ENCODE results near the gene FERMT3.
A peak's percentile ranks its signal among the peaks of the same experiment; 100 is the strongest.
"Not testable (repeated sequence)": the region's sequence is repeated elsewhere in the genome, so short reads cannot be mapped to it uniquely, and the experiment has no call there.

FERMT3 gene

GRCh38 chr11:64241241-64241490 lies 34.6 kb downstream of the FERMT3 start:
- Histone ChIP-seq H3K4me1 (ENCODE audit: control insufficient read depth, insufficient read depth, low read length) (peaks cover 38% of the 10 kb centered on the region), H3K36me3 (ENCODE audit: insufficient read depth, low read length) (peaks cover 24% of the 10 kb centered on the region), H3K9me3 (replicated peaks; ENCODE audit: low read length) (no peaks in the 10 kb centered on the region)

GRCh38 chr11:64241491-64242374 lies 35.2 kb downstream of the FERMT3 start:
- Histone ChIP-seq H3K9ac (ENCODE audit: low read depth, low read length) (peak overlapping the region; percentile 97), H3K36me3 (ENCODE audit: insufficient read depth, low read length) (peaks cover 24% of the 10 kb centered on the region), H3K9me3 (replicated peaks; ENCODE audit: low read length) (no peaks in the 10 kb centered on the region), H3K4me1 (ENCODE audit: control insufficient read depth, insufficient read depth, low read length) (peaks cover 38% of the 10 kb centered on the region), H3K4me3 (ENCODE audit: low read length) (peak overlapping the region; percentile 100), H3K4me2 (ENCODE audit: low read length) (peak overlapping the region; percentile 85), H3K27me3 (ENCODE audit: control insufficient read depth, insufficient read depth, low read length) (no peaks in the 10 kb centered on the region)

More at GRCh38 chr11:64241241-64241490, 34.6 kb downstream of the FERMT3 start:
- H3K4me3 ChIP-seq (ENCODE audit: low read length) = peak overlapping the region; percentile 89
- H3K9ac ChIP-seq (ENCODE audit: low read depth, low read length) = peak overlapping the region; percentile 88
- H3K4me2 ChIP-seq (ENCODE audit: low read length) = peak overlapping the region; percentile 89
- H3K27me3 ChIP-seq (ENCODE audit: control insufficient read depth, insufficient read depth, low read length) = no peaks in the 10 kb centered on the region

- no peaks in the 10 kb centered on the region for H3K27me3 ChIP-seq (ENCODE audit: control insufficient read depth, insufficient read depth, low read length)
- H3K4me3 ChIP-seq (ENCODE audit: low read length) = peak overlapping the region; percentile 100
- H3K36me3 ChIP-seq (ENCODE audit: insufficient read depth, low read length) = peaks cover 23% of the 10 kb centered on the region
- H3K4me1 ChIP-seq (ENCODE audit: control insufficient read depth, insufficient read depth, low read length) = peaks cover 48% of the 10 kb centered on the region
- peak overlapping the region; percentile 97 for H3K9ac ChIP-seq (ENCODE audit: low read depth, low read length)
- H3K4me2 ChIP-seq (ENCODE audit: low read length) = peak overlapping the region; percentile 85
- H3K9me3 ChIP-seq (replicated peaks; ENCODE audit: low read length) = no peaks in the 10 kb centered on the region
These were observed 36.8 kb downstream of the FERMT3 start for GRCh38 chr11:64243236-64243854.

- Histone ChIP-seq H3K4me3 (ENCODE audit: low read length) (peak overlapping the region; percentile 100), H3K27me3 (ENCODE audit: control insufficient read depth, insufficient read depth, low read length) (no peaks in the 10 kb centered on the region), H3K9ac (ENCODE audit: low read depth, low read length) (peak overlapping the region; percentile 97), H3K9me3 (replicated peaks; ENCODE audit: low read length) (no peaks in the 10 kb centered on the region), H3K4me2 (ENCODE audit: low read length) (peak overlapping the region; percentile 85), H3K36me3 (ENCODE audit: insufficient read depth, low read length) (peaks cover 16% of the 10 kb centered on the region), H3K4me1 (ENCODE audit: control insufficient read depth, insufficient read depth, low read length) (peaks cover 48% of the 10 kb centered on the region)
These were observed 37.6 kb downstream of the FERMT3 start for GRCh38 chr11:64244107-64244506.

GRCh38 chr11:64244966-64245365 lies 38.4 kb downstream of the FERMT3 start:
- Histone ChIP-seq H3K36me3 (ENCODE audit: insufficient read depth, low read length) (peaks cover 16% of the 10 kb centered on the region), H3K9ac (ENCODE audit: low read depth, low read length) (peak overlapping the region; percentile 97), H3K27me3 (ENCODE audit: control insufficient read depth, insufficient read depth, low read length) (no peaks in the 10 kb centered on the region), H3K4me2 (ENCODE audit: low read length) (peak overlapping the region; percentile 85), H3K4me1 (ENCODE audit: control insufficient read depth, insufficient read depth, low read length) (peaks cover 47% of the 10 kb centered on the region), H3K9me3 (replicated peaks; ENCODE audit: low read length) (no peaks in the 10 kb centered on the region), H3K4me3 (ENCODE audit: low read length) (peak overlapping the region; percentile 100)

- Histone ChIP-seq H3K4me1 (ENCODE audit: control insufficient read depth, insufficient read depth, low read length) (peaks cover 43% of the 10 kb centered on the region), H3K27me3 (ENCODE audit: control insufficient read depth, insufficient read depth, low read length) (no peaks in the 10 kb centered on the region), H3K4me3 (ENCODE audit: low read length) (peak overlapping the region; percentile 100), H3K9me3 (replicated peaks; ENCODE audit: low read length) (no peaks in the 10 kb centered on the region), H3K9ac (ENCODE audit: low read depth, low read length) (peak overlapping the region; percentile 97), H3K36me3 (ENCODE audit: insufficient read depth, low read length) (peaks cover 16% of the 10 kb centered on the region), H3K4me2 (ENCODE audit: low read length) (peak overlapping the region; percentile 85)
These were observed 38.9 kb downstream of the FERMT3 start for GRCh38 chr11:64245401-64245796.

GRCh38 chr11:64245797-64246620 lies 39.5 kb downstream of the FERMT3 start:
- Histone ChIP-seq H3K4me1 (ENCODE audit: control insufficient read depth, insufficient read depth, low read length) (peaks cover 45% of the 10 kb centered on the region), H3K9me3 (replicated peaks; ENCODE audit: low read length) (no peaks in the 10 kb centered on the region), H3K36me3 (ENCODE audit: insufficient read depth, low read length) (peaks cover 16% of the 10 kb centered on the region), H3K4me2 (ENCODE audit: low read length) (peak overlapping the region; percentile 85), H3K4me3 (ENCODE audit: low read length) (peak overlapping the region; percentile 100), H3K27me3 (ENCODE audit: control insufficient read depth, insufficient read depth, low read length) (no peaks in the 10 kb centered on the region), H3K9ac (ENCODE audit: low read depth, low read length) (peak overlapping the region; percentile 97)

GRCh38 chr11:64246621-64246870 lies 40.0 kb downstream of the FERMT3 start:
- Histone ChIP-seq H3K4me1 (ENCODE audit: control insufficient read depth, insufficient read depth, low read length) (peaks cover 46% of the 10 kb centered on the region), H3K9ac (ENCODE audit: low read depth, low read length) (peak overlapping the region; percentile 97), H3K36me3 (ENCODE audit: insufficient read depth, low read length) (peaks cover 16% of the 10 kb centered on the region), H3K4me2 (ENCODE audit: low read length) (peak overlapping the region; percentile 85), H3K4me3 (ENCODE audit: low read length) (peak overlapping the region; percentile 100)
- not testable (repeated sequence) for H3K9me3 ChIP-seq (replicated peaks; ENCODE audit: low read length); H3K27me3 ChIP-seq (ENCODE audit: control insufficient read depth, insufficient read depth, low read length)

GRCh38 chr11:64246871-64247728 lies 40.6 kb downstream of the FERMT3 start, which contains the start of gene PPP1R14B:
PPP1R14B (minus strand) TSS chr11:64246943; CDS start chr11:64246673, 270 bp downstream.
- Histone ChIP-seq H3K27me3 (ENCODE audit: control insufficient read depth, insufficient read depth, low read length) (no peaks in the 10 kb centered on the region), H3K4me1 (ENCODE audit: control insufficient read depth, insufficient read depth, low read length) (peaks cover 46% of the 10 kb centered on the region), H3K4me3 (ENCODE audit: low read length) (peak within 1 kb of the TSS; percentile 100)

GRCh38 chr11:64247729-64248531 lies 41.4 kb downstream of the FERMT3 start:
- Histone ChIP-seq H3K9ac (ENCODE audit: low read depth, low read length) (peak overlapping the region; percentile 85), H3K9me3 (replicated peaks; ENCODE audit: low read length) (no peaks in the 10 kb centered on the region), H3K36me3 (ENCODE audit: insufficient read depth, low read length) (peaks cover 16% of the 10 kb centered on the region), H3K4me1 (ENCODE audit: control insufficient read depth, insufficient read depth, low read length) (peaks cover 40% of the 10 kb centered on the region), H3K27me3 (ENCODE audit: control insufficient read depth, insufficient read depth, low read length) (no peaks in the 10 kb centered on the region), H3K4me2 (ENCODE audit: low read length) (peak overlapping the region; percentile 99), H3K4me3 (ENCODE audit: low read length) (peak overlapping the region; percentile 100)

More at GRCh38 chr11:64246871-64247728, 40.6 kb downstream of the FERMT3 start, which contains the start of gene PPP1R14B:
- Histone ChIP-seq H3K9me3 (replicated peaks; ENCODE audit: low read length) (no peaks in the 10 kb centered on the region), H3K36me3 (ENCODE audit: insufficient read depth, low read length) (peaks cover 16% of the 10 kb centered on the region), H3K9ac (ENCODE audit: low read depth, low read length) (peak within 1 kb of the TSS; percentile 97), H3K4me2 (ENCODE audit: low read length) (peak within 1 kb of the TSS; percentile 99)

All from skeletal muscle satellite cell (primary cell).